ENCODE measurements around the gene E2F6.

DNA sequence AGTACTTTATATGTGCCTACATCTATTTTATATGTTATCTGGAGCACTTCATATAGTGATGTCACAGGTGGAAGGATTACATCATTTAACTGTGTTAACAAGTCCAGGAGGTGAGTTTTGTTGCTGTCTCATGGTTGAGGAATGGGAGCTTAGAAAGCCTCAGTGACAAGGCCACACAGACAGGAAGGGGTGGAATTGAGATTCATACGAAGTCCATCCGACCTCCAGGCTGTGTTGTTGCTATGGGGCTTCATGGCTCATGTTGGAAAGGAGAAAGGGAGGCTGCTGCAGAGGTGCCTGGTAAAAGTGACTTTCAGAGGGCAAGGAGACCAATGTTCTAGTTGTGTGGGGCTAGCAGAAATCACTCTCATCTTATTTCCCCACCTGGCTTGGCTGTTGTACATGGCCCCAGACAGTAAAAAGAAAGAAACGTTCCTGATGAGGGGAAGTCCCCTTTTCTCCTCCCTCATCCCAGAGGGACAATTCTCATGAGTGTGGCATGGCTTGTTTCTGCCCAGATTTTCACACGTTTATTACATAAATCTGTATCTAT lies 36.9 kb upstream of the E2F6 start:
- TF ChIP-seq POLR2A (IDR thresholded peaks at IDR 0.05) = no peak
- TF ChIP-seq, protein P1, sequence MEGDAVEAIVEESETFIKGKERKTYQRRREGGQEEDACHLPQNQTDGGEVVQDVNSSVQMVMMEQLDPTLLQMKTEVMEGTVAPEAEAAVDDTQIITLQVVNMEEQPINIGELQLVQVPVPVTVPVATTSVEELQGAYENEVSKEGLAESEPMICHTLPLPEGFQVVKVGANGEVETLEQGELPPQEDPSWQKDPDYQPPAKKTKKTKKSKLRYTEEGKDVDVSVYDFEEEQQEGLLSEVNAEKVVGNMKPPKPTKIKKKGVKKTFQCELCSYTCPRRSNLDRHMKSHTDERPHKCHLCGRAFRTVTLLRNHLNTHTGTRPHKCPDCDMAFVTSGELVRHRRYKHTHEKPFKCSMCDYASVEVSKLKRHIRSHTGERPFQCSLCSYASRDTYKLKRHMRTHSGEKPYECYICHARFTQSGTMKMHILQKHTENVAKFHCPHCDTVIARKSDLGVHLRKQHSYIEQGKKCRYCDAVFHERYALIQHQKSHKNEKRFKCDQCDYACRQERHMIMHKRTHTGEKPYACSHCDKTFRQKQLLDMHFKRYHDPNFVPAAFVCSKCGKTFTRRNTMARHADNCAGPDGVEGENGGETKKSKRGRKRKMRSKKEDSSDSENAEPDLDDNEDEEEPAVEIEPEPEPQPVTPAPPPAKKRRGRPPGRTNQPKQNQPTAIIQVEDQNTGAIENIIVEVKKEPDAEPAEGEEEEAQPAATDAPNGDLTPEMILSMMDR (IDR thresholded peaks at IDR 0.05 in 8 of 11, conservative IDR thresholded peaks at IDR 0.05 in 3 of 11) = no peak

Measured in spleen (tissue), 7 donors.